Mammary epithelial cell (primary cell): ENCODE data around the gene USP44.
"Not testable (repeated sequence)": the region's sequence is repeated elsewhere in the genome, so short reads cannot be mapped to it uniquely, and the experiment has no call there.

Source experiments
- CTCF ChIP-seq, 2 donors: IDR thresholded peaks in 1 of 2; conservative IDR thresholded peaks in 1 of 2; 2 replicates each; pipeline ENCODE4 v1.5.1; 2011 to 2012; ENCODE audit warnings: inconsistent platforms in 2 of 2, low read length in 2 of 2, mild to moderate bottlenecking in 2 of 2, control low read depth in 1 of 2, low read depth in 1 of 2; ENCODE audit not compliant: insufficient read depth in 1 of 2; ENCODE audit errors: extremely low read depth in 1 of 2
- EZH2 ChIP-seq: IDR thresholded peaks from 2 replicates; pipeline ENCODE4 v1.6.1; 2012; ENCODE audit warnings: low read length, inconsistent platforms, borderline replicate concordance

- TF ChIP-seq EZH2; CTCF (conservative IDR thresholded peaks at IDR 0.05 in 1 of 2, IDR thresholded peaks at IDR 0.05 in 1 of 2; ENCODE audit: extremely low read depth in 1 of 2, insufficient read depth in 1 of 2, low read depth in 1 of 2, low read length in 2 of 2): not testable (repeated sequence)
These were observed 68.7 kb downstream of the USP44 start for GRCh38 chr12:95482564-95482963.
